HG03378 (cell line): ENCODE data around the gene AAK1.
"Not testable (repeated sequence)": the region's sequence is repeated elsewhere in the genome, so short reads cannot be mapped to it uniquely, and the experiment has no call there.

ENCODE experiments used
- ATAC-seq: cut with Tn5 transposase; IDR thresholded peaks from one replicate; pipeline ENCODE4 v1.9.1; 2021; ENCODE audit warnings: mild to moderate bottlenecking, moderate library complexity; ENCODE audit not compliant: unreplicated experiment

The AAK1 gene

GRCh38 chr2:69628325-69629021, 15.1 kb downstream of the AAK1 start:
- ATAC-seq = no peak

- no peak for ATAC-seq
Observed at GRCh38 chr2:69625078-69625795, 18.3 kb downstream of the AAK1 start.

GRCh38 chr2:69624611-69625010, 18.9 kb downstream of the AAK1 start:
- ATAC-seq = no peak

GRCh38 chr2:69624131-69624530, 19.4 kb downstream of the AAK1 start:
- no peak for ATAC-seq

- no peak for ATAC-seq
Observed at GRCh38 chr2:69623236-69623635, 20.3 kb downstream of the AAK1 start.

GRCh38 chr2:69622805-69623204, 20.7 kb downstream of the AAK1 start:
- ATAC-seq = not testable (repeated sequence)

- not testable (repeated sequence) for ATAC-seq
Observed at GRCh38 chr2:69622017-69622540, 21.5 kb downstream of the AAK1 start.

- no peak for ATAC-seq
Observed at GRCh38 chr2:69621440-69621839, 22.1 kb downstream of the AAK1 start.

- ATAC-seq = no peak
Observed at GRCh38 chr2:69620870-69621269, 22.7 kb downstream of the AAK1 start.

- no peak for ATAC-seq
Observed at GRCh38 chr2:69619725-69620124, 23.8 kb downstream of the AAK1 start.

GRCh38 chr2:69618362-69618761, 25.2 kb downstream of the AAK1 start:
- no peak for ATAC-seq

- ATAC-seq = no peak
Observed at GRCh38 chr2:69617744-69618143, 25.8 kb downstream of the AAK1 start.

GRCh38 chr2:69616755-69617154, 26.8 kb downstream of the AAK1 start:
- peak; percentile 83 for ATAC-seq

- ATAC-seq = no peak
Observed at GRCh38 chr2:69615969-69616368, 27.6 kb downstream of the AAK1 start.

GRCh38 chr2:69615078-69615625, 28.4 kb downstream of the AAK1 start:
- no peak for ATAC-seq

- ATAC-seq = no peak
Observed at GRCh38 chr2:69612707-69613106, 30.8 kb downstream of the AAK1 start.

GRCh38 chr2:69612200-69612599, 31.3 kb downstream of the AAK1 start:
- no peak for ATAC-seq

GRCh38 chr2:69608109-69608508, 35.4 kb downstream of the AAK1 start:
- ATAC-seq = no peak

GRCh38 chr2:69606771-69607170, 36.8 kb downstream of the AAK1 start:
- not testable (repeated sequence) for ATAC-seq

GRCh38 chr2:69605284-69605683, 38.3 kb downstream of the AAK1 start:
- ATAC-seq = no peak

- no peak for ATAC-seq
Observed at GRCh38 chr2:69604836-69605235, 38.7 kb downstream of the AAK1 start.
